Neural progenitor cell (in vitro differentiated cells): ENCODE results near the gene SERGEF.

Experiments used
- EZH2 ChIP-seq: fragments of 200-600 bp; sonication (generic); IDR thresholded peaks from 2 replicates; pipeline ENCODE4 v1.6.1; 2017; ENCODE audit warnings: antibody characterized with exemption, mild to moderate bottlenecking, moderate library complexity
- EZH2phosphoT487 ChIP-seq: fragments of 200-600 bp; sonication (generic); IDR thresholded peaks from 2 replicates; pipeline ENCODE4 v1.6.1; 2017; ENCODE audit warnings: antibody characterized with exemption
- TF ChIP-seq, protein P1 (sequence below): fragments of 200-600 bp; sonication (generic); IDR thresholded peaks from 2 replicates; pipeline ENCODE4 v1.5.1; 2017; ENCODE audit warnings: antibody characterized with exemption, mild to moderate bottlenecking

- TF ChIP-seq, protein P1, sequence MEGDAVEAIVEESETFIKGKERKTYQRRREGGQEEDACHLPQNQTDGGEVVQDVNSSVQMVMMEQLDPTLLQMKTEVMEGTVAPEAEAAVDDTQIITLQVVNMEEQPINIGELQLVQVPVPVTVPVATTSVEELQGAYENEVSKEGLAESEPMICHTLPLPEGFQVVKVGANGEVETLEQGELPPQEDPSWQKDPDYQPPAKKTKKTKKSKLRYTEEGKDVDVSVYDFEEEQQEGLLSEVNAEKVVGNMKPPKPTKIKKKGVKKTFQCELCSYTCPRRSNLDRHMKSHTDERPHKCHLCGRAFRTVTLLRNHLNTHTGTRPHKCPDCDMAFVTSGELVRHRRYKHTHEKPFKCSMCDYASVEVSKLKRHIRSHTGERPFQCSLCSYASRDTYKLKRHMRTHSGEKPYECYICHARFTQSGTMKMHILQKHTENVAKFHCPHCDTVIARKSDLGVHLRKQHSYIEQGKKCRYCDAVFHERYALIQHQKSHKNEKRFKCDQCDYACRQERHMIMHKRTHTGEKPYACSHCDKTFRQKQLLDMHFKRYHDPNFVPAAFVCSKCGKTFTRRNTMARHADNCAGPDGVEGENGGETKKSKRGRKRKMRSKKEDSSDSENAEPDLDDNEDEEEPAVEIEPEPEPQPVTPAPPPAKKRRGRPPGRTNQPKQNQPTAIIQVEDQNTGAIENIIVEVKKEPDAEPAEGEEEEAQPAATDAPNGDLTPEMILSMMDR, result no peak
- TF ChIP-seq EZH2, result no peak
- no peak for TF ChIP-seq EZH2phosphoT487
Observed at GRCh38 chr11:17831228-17831627, 181.6 kb downstream of the SERGEF start.
